Stomach (tissue), 9 donors: ENCODE data around the gene SHISA5. TPM values are rescaled to one million over a fixed set of nuclear protein-coding genes. Genes with fewer than 3 reads are reported as not detected.

Experiments
- DNase-seq, 2 donors: peaks; one replicate each; pipeline versions ENCODE4 v3.0.0 to v3.0.0-alpha.2; 2013 to 2019
- H3K27ac ChIP-seq, 5 donors: fragments of 200-600 bp in 4 of 5; sonication (generic) in 4 of 5; one replicate each; pipeline ENCODE4 v1.5.1; 2013 to 2019; ENCODE audit warnings: mild to moderate bottlenecking in 1 of 5, moderate library complexity in 1 of 5
- H3K27me3 ChIP-seq, 3 donors: fragments of 200-600 bp; sonication (generic); one replicate each; pipeline ENCODE4 v1.5.1; 2017 to 2019; ENCODE audit warnings: mixed run types in 1 of 3
- H3K36me3 ChIP-seq, 4 donors: fragments of 200-600 bp; sonication (generic); 1 replicate in 3 of 4; 2 replicates in 1 of 4; pipeline ENCODE4 v1.5.1; 2016 to 2019
- H3K4me1 ChIP-seq, 4 donors: fragments of 200-600 bp; sonication (generic); one replicate each; pipeline ENCODE4 v1.5.1; 2016 to 2019
- H3K4me3 ChIP-seq, 4 donors: fragments of 200-600 bp; sonication (generic) in 3 of 4; one replicate each; pipeline ENCODE4 v1.5.1; 2016 to 2019; ENCODE audit warnings: mild to moderate bottlenecking in 1 of 4
- H3K9me3 ChIP-seq, 4 donors: fragments of 200-600 bp; sonication (generic); one replicate each; pipeline ENCODE4 v1.5.1; 2016 to 2019
- EP300 ChIP-seq: sonication (generic); formaldehyde crosslinking; IDR thresholded peaks from one replicate; pipeline ENCODE4 v1.6.1; 2017; ENCODE audit warnings: antibody characterized with exemption
- POLR2A ChIP-seq, 4 donors: fragments of 450-650 bp; IDR thresholded peaks; one replicate each; pipeline ENCODE4 v1.6.1; 2016; ENCODE audit warnings: antibody characterized with exemption in 4 of 4, control low read depth in 2 of 4, mild to moderate bottlenecking in 1 of 4, moderate library complexity in 1 of 4
- POLR2AphosphoS5 ChIP-seq, 3 donors: sonication (generic); formaldehyde crosslinking; IDR thresholded peaks; one replicate each; pipeline ENCODE4 v1.6.1; 2016; ENCODE audit warnings: antibody characterized with exemption in 3 of 3
- WGBS, 5 donors: extraction: QIAGEN DNeasy Blood & Tissue Kit in 3 of 5; methylation state at CpG; one replicate each; pipeline versions ENCODE4 v1.1.5 to v1.1.7; 2013 to 2018; 5-methylcytosine and 5-hydroxymethylcytosine counted together
- intact Hi-C: fragments of 100-400 bp; cut with DNase I; formaldehyde crosslinking; loops from one replicate; pipeline ENCODE4 v1.15.1; 2023; ENCODE audit warnings: low total_unique reads
- polyA plus RNA-seq, 3 donors: library from polyadenylated mRNA; stranded (reverse); fragments of 200-250 nt; gene quantifications; one replicate each; pipeline ENCODE4 v1.2.3, GENCODE V29; 2013
- total RNA-seq, 5 donors: library from RNA; depleted of rRNA; stranded (reverse); fragments of >200 nt; gene quantifications; one replicate each; pipeline versions ENCODE4 v1.1.0 to v1.2.3, GENCODE V29; 2014 to 2016
- TF ChIP-seq, protein P1 (sequence below), 7 experiments: fragments of 450-650 bp in 4 of 7; fragments of 200-600 bp in 3 of 7; sonication (generic) in 3 of 7; IDR thresholded peaks; one replicate each; pipeline ENCODE4 v1.5.1; 2016 to 2019; ENCODE audit warnings: antibody characterized with exemption in 7 of 7, control low read depth in 2 of 7, mild to moderate bottlenecking in 1 of 7
- donor health status: healthy with polysubstance abuse.
- donor health status: Bipolar disorder and iron deficiency.
- donor health status: healthy.

Gene SHISA5
- total and polyA plus RNA-seq, 8 donors = 43.4 to 182 (median 58.1) TPM

DNA sequence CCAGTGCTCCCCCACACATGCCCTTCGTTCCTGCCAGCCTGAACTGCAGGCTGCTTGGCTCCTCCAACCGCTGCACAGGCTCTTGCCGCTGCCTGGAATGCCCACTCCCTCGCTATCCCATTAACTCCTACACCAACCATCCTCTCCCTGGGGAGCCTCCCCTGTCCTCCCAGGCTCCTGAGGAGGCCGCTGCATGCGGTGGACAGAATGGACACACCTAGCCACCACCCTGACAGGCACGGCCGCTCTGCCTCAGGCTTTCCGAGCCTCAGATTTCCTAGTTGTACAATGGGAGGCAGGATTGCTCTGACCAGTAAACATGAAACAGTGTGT, 76.4 kb downstream of the SHISA5 start:
- Histone ChIP-seq H3K36me3 (peaks cover 4 to 28% (median 22%) of the 10 kb centered on the region in 4 donors), H3K27me3 (peaks cover 0 to 5% (median 0%) of the 10 kb centered on the region in 3 donors), H3K4me3 (peak overlapping the region; percentile 58 to 91 (median 87)), H3K9me3 (no peaks in the 10 kb centered on the region), H3K27ac (peak overlapping the region in 4 of 5 donors; percentile 92 to 97 (median 94)), H3K4me1 (peaks cover 53 to 79% (median 65%) of the 10 kb centered on the region in 4 donors)
- DNase-seq = peak in 1 of 2 donors; percentile 53
- 29 to 46% (median 42%) methylated on average over 9 of the region's 9 CpGs for WGBS, 5 donors
- intact Hi-C loops = no loop called here
- TF ChIP-seq, protein P1, sequence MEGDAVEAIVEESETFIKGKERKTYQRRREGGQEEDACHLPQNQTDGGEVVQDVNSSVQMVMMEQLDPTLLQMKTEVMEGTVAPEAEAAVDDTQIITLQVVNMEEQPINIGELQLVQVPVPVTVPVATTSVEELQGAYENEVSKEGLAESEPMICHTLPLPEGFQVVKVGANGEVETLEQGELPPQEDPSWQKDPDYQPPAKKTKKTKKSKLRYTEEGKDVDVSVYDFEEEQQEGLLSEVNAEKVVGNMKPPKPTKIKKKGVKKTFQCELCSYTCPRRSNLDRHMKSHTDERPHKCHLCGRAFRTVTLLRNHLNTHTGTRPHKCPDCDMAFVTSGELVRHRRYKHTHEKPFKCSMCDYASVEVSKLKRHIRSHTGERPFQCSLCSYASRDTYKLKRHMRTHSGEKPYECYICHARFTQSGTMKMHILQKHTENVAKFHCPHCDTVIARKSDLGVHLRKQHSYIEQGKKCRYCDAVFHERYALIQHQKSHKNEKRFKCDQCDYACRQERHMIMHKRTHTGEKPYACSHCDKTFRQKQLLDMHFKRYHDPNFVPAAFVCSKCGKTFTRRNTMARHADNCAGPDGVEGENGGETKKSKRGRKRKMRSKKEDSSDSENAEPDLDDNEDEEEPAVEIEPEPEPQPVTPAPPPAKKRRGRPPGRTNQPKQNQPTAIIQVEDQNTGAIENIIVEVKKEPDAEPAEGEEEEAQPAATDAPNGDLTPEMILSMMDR (IDR thresholded peaks at IDR 0.05) = no peak
- TF ChIP-seq POLR2AphosphoS5 (IDR thresholded peaks at IDR 0.05) (no peak), POLR2A (IDR thresholded peaks at IDR 0.05) (no peak), EP300 (no peak)

DNA sequence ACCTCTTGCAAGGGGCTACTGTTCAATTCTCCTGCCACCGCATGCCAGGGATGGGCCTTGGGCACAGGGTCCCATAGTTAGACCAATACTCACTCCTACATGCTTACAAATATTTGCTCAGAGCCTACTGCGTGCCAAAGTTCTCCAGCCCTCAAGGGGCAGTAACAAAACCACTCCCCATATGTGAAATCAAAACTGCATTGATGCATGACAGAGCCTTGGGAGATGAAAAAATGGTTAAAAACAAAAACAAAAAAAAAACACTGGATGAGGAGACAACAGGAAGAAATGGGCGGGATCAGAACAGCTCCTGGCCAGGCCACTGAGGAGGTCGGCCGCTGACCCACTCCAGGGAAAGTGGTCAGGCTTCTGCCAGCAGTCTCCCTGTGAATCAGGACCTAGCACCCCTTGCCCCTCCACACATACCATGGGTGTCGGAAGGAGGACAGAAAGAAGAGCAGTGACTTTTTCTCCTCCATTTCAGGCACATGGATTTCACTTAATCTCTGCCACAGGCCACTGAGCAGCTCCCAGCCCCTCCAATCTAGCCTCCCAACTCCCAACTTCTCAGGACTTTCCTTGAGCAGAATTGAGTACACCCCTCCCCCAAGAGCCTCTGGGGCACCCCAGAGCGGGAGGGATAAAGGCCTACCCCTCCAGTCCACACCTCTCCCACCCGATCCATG, 76.9 kb downstream of the SHISA5 start:
- Histone ChIP-seq H3K4me1 (peaks cover 57 to 84% (median 70%) of the 10 kb centered on the region in 4 donors), H3K4me3 (peak overlapping the region; percentile 58 to 91 (median 87)), H3K27me3 (peaks cover 0 to 5% (median 0%) of the 10 kb centered on the region in 3 donors), H3K36me3 (peaks cover 0 to 28% (median 22%) of the 10 kb centered on the region in 4 donors), H3K9me3 (no peaks in the 10 kb centered on the region), H3K27ac (peak overlapping the region in 4 of 5 donors; percentile 92 to 97 (median 94))
- DNase-seq = no peak
- 35 to 46% (median 41%) methylated on average over 8 of the region's 8 CpGs for WGBS, 5 donors
- intact Hi-C loops = no loop called here
- TF ChIP-seq POLR2AphosphoS5 (IDR thresholded peaks at IDR 0.05) (no peak), EP300 (no peak), POLR2A (IDR thresholded peaks at IDR 0.05) (no peak)
- TF ChIP-seq, protein P1 (IDR thresholded peaks at IDR 0.05) = no peak

DNA sequence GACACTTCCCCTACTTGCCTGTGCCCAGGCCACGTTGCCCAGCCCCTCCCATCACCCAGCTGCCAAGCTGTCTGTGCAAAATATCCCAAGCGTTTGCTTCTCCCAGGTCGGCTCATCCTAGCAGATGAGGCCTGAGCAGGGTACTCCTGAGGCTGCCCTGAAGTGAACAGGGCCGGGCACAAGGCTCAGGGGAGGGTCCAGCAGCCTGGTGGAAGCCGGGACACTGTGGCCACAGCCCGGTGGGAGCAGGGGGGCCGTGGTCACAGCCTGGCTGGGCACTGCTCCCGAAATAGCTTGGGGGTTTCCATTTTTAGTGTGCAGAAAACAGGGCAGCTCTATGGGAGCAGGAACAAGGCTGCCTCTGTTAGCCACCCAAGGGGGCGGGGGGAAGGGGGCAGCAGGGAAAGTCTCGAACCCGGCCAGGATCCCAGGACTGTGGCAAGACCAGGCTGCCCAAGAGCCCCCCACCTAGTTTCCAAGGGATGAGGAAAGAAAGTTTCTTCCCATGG, 77.5 kb downstream of the SHISA5 start:
- WGBS, 5 donors = 39 to 59% (median 44%) methylated on average over 3 to 11 of the region's 11 CpGs
- Histone ChIP-seq H3K9me3 (no peaks in the 10 kb centered on the region), H3K27me3 (peaks cover 0 to 5% (median 0%) of the 10 kb centered on the region in 3 donors), H3K4me3 (peak overlapping the region in 2 of 4 donors; percentile 18 to 58), H3K36me3 (peaks cover 0 to 30% (median 24%) of the 10 kb centered on the region in 4 donors), H3K4me1 (peaks cover 57 to 87% (median 73%) of the 10 kb centered on the region in 4 donors), H3K27ac (peak overlapping the region in 4 of 5 donors; percentile 92 to 97 (median 94))
- no peak for TF ChIP-seq POLR2A (IDR thresholded peaks at IDR 0.05)
- intact Hi-C loops = no loop called here
- peak in 1 of 2 donors; percentile 61 for DNase-seq

DNA sequence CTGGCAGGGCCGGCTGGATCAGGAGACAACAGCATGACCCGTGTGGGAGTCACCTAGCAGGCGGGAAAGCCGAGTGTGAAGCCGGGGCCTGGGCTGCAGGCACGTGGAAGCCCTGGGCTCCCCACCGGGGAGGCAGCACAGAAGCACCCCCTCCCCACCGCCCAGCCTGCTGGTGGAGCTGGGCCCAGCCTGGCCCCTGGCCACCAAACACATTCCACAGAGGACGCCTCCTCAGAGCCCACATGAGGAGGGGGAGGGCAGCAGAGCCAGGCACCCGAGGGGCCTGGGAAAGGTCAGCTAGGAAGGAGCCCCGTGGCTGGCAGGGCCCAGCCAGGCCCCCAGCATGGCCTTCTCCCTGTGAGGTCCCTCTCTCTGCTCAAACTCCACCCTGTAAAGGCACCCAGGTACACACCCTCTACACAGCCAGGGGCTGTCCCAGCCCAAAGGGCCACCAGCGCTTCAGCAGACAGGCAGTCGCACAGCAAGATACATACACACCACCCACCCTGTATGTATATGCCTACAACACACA, 78.6 kb downstream of the SHISA5 start:
- peak overlapping the region in 2 of 5 donors; percentile 47 to 96 for H3K27ac ChIP-seq
- TF ChIP-seq, protein P1 (IDR thresholded peaks at IDR 0.05) = no peak

More for the DNA sequence above, 78.6 kb downstream of the SHISA5 start:
- H3K9me3 ChIP-seq = no peaks in the 10 kb centered on the region
- intact Hi-C loops = no loop called here
- peak overlapping the region in 1 of 4 donors; percentile 58 for H3K4me3 ChIP-seq
- peaks cover 52 to 78% (median 64%) of the 10 kb centered on the region in 4 donors for H3K4me1 ChIP-seq
- WGBS, 5 donors = 11 to 65% (median 29%) methylated on average over 2 to 13 of the region's 13 CpGs
- peak; percentile 43 to 77 for DNase-seq
- peaks cover 0 to 5% (median 0%) of the 10 kb centered on the region in 3 donors for H3K27me3 ChIP-seq
- peaks cover 0 to 41% (median 31%) of the 10 kb centered on the region in 4 donors for H3K36me3 ChIP-seq
